GM12891 (cell line): ENCODE measurements around the gene OSGIN1.

Experiments used
- DNase-seq: peaks from one replicate; pipeline ENCODE4 v3.0.0; 2011; ENCODE audit warnings: low spot score; ENCODE audit not compliant: insufficient read length
- FAIRE-seq: peaks from 2 replicates; lab custom pipeline; 2011; peaks lifted over from hg19 to GRCh38; lab: Jason Lieb, UNC
- PAX5 ChIP-seq: IDR thresholded peaks from 2 replicates; pipeline ENCODE4 v1.6.1; 2011; ENCODE audit warnings: low read length, moderate library complexity, mild to moderate bottlenecking; ENCODE audit not compliant: insufficient read depth, severe bottlenecking
- POLR2A ChIP-seq: IDR thresholded peaks from 2 replicates; pipeline ENCODE4 v1.6.1; 2011; ENCODE audit warnings: low read depth, low read length, control low read depth
- POLR2AphosphoS5 ChIP-seq: IDR thresholded peaks from 2 replicates; pipeline ENCODE4 v1.6.1; 2011; ENCODE audit warnings: low read depth, low read length, control low read depth
- POU2F2 ChIP-seq: IDR thresholded peaks from 2 replicates; pipeline ENCODE4 v1.6.1; 2011; ENCODE audit warnings: low read depth, mild to moderate bottlenecking, control low read depth, low read length, moderate library complexity
- SPI1 ChIP-seq: IDR thresholded peaks from 2 replicates; pipeline ENCODE4 v1.6.1; 2011; ENCODE audit warnings: low read depth, low read length, control low read depth
- TAF1 ChIP-seq: IDR thresholded peaks from 2 replicates; pipeline ENCODE4 v1.6.1; 2011; ENCODE audit warnings: low read depth, low read length, control low read depth

The OSGIN1 gene

GRCh38 chr16:83973077-83973476, 20.0 kb downstream of the OSGIN1 start:
- no peak for TF ChIP-seq PAX5
- no peak for TF ChIP-seq POU2F2
- no peak for TF ChIP-seq TAF1
- TF ChIP-seq POLR2AphosphoS5, result no peak
- TF ChIP-seq POLR2A, result no peak
- TF ChIP-seq SPI1, result no peak
- FAIRE-seq, result no peak
- DNase-seq, result no peak

GRCh38 chr16:83973581-83974385, 20.7 kb downstream of the OSGIN1 start:
- no peak for FAIRE-seq
- TF ChIP-seq SPI1 (no peak), PAX5 (no peak), POLR2A (no peak), TAF1 (no peak), POLR2AphosphoS5 (no peak), POU2F2 (no peak)
- no peak for DNase-seq

DNA sequence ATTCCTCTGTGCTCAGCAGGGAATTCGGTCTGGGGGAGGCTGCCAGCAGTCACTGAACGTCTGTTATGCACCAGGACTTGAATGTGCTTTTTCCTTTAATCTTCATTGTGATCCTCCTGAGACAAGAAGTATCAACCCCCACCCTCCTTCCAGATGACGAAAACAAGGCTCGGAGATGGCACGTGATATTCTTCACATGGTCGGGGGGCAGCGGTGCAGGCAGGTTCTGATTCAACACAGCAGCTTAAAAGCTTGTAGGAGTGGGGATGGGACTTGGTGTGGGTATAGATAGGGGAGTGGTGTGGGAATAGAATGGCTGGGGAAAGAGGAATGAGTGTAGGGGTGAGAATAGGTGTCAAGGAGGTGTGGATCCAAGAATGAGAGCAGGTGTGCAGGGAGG, 21.4 kb downstream of the OSGIN1 start:
- TF ChIP-seq POU2F2 (no peak), POLR2A (no peak), POLR2AphosphoS5 (no peak), TAF1 (no peak), SPI1 (no peak), PAX5 (no peak)
- DNase-seq (no peak), FAIRE-seq (no peak)

DNA sequence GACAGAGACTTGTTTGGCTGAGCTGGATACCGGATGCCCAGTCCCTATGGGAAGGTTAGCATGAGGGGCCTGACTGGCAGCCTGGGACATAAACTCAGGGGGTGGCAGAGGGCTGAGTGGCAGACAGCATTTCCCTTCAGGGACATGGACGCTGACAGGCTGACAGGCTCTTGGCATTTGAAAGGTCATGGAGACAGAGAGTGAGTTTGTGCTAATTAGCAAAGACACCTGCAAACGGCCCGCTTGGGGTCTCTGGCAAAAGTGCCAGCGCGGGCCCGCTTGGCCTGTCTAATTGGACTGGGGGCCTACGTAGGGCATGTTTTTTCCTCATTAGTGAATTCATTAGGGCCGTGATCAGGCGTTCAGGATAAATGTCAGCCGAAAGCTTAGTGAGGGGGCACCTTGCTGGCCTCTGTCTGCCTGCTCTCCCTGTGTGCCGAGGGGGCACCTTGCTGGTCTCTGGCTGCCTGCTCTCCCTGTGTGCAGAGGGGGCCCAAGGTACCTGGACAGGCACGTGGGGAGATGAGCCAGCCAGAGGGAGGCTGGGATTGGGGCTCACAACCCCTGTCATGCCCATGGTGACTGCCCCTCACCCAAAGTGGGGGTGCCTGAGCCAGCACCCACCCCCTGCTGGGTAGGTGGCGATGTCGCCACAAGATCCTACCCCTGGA, 22.7 kb downstream of the OSGIN1 start:
- FAIRE-seq (no peak), DNase-seq (no peak)
- TF ChIP-seq SPI1 (no peak), POLR2AphosphoS5 (no peak), PAX5 (no peak), POLR2A (no peak), TAF1 (no peak), POU2F2 (no peak)

DNA sequence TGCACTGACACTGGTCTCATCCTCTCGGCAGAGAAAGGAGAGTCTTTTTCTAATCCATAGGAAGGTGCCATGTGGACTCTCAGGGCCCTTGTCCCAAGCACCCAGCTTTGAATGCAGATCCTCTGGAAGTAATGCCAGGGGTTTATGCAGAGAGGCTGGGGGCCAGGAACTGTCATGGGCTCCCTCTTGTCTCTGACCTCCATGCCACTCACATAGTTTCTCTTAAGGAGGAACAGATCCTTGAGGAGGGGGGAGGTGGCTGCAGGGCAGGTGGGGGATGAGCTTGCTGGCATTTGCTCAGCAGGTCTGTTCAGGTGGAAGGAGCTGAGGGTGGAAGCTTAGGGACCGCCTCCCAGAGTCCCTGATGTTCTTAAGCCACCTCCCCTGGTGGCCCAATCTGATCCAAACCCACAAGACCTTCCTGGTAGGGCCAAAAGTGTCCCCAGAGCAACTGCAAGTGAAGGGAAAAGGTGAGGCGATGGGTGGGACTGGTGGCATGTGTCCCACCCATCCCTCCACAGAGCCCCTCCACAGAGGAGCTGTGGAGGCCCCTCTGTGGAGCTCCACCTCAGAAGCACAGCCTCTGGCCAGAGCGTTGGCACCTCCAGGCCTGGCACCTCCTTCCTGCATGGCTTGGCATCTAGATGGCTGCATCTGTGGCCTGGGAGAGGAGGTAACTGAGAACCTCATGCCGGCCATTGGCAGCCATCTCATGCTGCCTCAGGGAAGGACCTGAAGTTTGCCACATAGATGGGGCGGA, 24.2 kb downstream of the OSGIN1 start:
- FAIRE-seq (no peak), DNase-seq (no peak)
- TF ChIP-seq POLR2A, result no peak
- TF ChIP-seq POLR2AphosphoS5, result no peak
- no peak for TF ChIP-seq SPI1
- no peak for TF ChIP-seq TAF1
- no peak for TF ChIP-seq PAX5
- TF ChIP-seq POU2F2, result no peak

- no peak for FAIRE-seq
Observed at GRCh38 chr16:83978401-83978904, 25.4 kb downstream of the OSGIN1 start.

GRCh38 chr16:83979441-83979840, 26.4 kb downstream of the OSGIN1 start:
- DNase-seq, result no peak
- TF ChIP-seq POU2F2 (no peak), POLR2AphosphoS5 (no peak), POLR2A (no peak)
- FAIRE-seq, result no peak

More at GRCh38 chr16:83978401-83978904, 25.4 kb downstream of the OSGIN1 start:
- DNase-seq, result no peak
- TF ChIP-seq SPI1 (no peak), POU2F2 (no peak), PAX5 (no peak), POLR2AphosphoS5 (no peak), POLR2A (no peak), TAF1 (no peak)

GRCh38 chr16:83980794-83981193, 27.8 kb downstream of the OSGIN1 start:
- FAIRE-seq, result no peak
- TF ChIP-seq POLR2AphosphoS5, result no peak
- no peak for TF ChIP-seq SPI1
- TF ChIP-seq PAX5, result no peak

DNA sequence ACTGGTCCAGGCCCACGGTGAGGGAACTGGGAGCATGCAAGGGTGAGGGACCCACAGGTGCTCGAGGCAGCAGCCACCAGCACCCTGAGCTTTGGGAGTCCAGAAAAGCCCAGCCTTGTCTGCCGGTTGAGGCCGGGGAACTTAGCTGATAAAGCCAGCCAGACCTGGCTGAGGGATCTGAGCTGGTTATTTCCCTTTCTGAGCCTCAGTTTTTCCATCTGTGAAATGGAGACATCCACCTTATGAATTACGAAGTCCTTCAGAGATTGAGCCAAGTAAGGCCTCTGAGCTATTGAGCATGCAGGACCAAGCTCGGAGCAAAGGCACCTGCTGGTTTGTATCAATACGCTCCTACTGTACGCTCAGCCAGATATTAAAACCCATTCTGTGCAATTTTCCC, 28.8 kb downstream of the OSGIN1 start:
- TF ChIP-seq TAF1 (no peak), POLR2A (no peak), POLR2AphosphoS5 (no peak), SPI1 (no peak), POU2F2 (no peak), PAX5 (no peak)
- no peak for DNase-seq
- no peak for FAIRE-seq

More at GRCh38 chr16:83980794-83981193, 27.8 kb downstream of the OSGIN1 start:
- no peak for DNase-seq

DNA sequence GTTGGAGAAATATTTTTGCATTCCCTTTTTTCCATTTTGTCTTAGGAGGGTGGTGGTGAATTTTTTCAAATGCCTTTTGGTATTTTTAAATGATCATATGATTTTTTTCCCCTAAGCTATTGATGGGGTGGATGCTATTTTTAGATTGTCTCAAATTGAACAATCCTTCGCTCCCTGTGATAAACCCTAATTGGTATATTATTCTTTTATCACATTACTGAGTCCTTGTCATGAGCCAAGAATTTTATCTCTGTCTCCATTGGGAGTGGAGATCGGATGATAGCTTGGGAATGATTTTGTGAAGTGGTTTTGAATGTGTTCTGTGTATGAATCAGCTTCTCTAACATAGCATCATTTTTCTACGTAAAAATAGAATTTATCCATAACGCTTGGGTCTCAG, 30.5 kb downstream of the OSGIN1 start:
- TF ChIP-seq PAX5, result no peak
- no peak for DNase-seq
- no peak for FAIRE-seq
